ENCODE results near the gene GOSR1. TPM values are rescaled to one million over a fixed set of nuclear protein-coding genes. Genes with fewer than 3 reads are reported as not detected.
"Not testable (repeated sequence)": the region's sequence is repeated elsewhere in the genome, so short reads cannot be mapped to it uniquely, and the experiment has no call there.

The GOSR1 gene
- total RNA-seq, 1 donor from 2014 or later, result 53.2 TPM

DNA sequence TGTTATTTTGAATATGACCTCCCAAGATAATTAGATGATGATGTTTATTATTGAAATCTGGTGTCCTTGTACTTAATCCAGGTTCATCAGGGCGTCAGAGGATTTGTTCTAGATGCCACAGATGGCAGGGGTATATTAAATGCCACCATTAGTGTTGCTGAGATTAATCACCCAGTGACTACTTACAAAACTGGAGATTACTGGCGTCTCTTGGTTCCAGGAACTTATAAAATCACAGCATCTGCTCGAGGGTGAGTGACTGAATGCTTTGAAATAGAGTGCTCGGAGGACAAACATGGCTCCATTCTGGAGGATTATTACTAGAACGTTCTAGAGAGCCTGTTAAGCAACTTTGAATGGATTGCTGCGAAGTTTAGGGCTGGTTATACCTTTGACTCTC, 33.5 kb upstream of the GOSR1 start:
- H3K4me3 Mint-ChIP-seq, result no peak overlapping the region
- H3K27me3 Mint-ChIP-seq, result no peaks in the 10 kb centered on the region
- H3K4me1 Mint-ChIP-seq (ENCODE audit: unreplicated experiment), result no peaks in the 10 kb centered on the region
- TF ChIP-seq, protein P1, sequence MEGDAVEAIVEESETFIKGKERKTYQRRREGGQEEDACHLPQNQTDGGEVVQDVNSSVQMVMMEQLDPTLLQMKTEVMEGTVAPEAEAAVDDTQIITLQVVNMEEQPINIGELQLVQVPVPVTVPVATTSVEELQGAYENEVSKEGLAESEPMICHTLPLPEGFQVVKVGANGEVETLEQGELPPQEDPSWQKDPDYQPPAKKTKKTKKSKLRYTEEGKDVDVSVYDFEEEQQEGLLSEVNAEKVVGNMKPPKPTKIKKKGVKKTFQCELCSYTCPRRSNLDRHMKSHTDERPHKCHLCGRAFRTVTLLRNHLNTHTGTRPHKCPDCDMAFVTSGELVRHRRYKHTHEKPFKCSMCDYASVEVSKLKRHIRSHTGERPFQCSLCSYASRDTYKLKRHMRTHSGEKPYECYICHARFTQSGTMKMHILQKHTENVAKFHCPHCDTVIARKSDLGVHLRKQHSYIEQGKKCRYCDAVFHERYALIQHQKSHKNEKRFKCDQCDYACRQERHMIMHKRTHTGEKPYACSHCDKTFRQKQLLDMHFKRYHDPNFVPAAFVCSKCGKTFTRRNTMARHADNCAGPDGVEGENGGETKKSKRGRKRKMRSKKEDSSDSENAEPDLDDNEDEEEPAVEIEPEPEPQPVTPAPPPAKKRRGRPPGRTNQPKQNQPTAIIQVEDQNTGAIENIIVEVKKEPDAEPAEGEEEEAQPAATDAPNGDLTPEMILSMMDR (conservative IDR thresholded peaks at IDR 0.05), result no peak
- DNase-seq (ENCODE audit: extremely low spot score, unreplicated experiment), result no peak
- H3K9me3 Mint-ChIP-seq, result no peaks in the 10 kb centered on the region
- H3K27ac Mint-ChIP-seq, result no peak overlapping the region
- peaks cover 29% of the 10 kb centered on the region for H3K36me3 Mint-ChIP-seq

DNA sequence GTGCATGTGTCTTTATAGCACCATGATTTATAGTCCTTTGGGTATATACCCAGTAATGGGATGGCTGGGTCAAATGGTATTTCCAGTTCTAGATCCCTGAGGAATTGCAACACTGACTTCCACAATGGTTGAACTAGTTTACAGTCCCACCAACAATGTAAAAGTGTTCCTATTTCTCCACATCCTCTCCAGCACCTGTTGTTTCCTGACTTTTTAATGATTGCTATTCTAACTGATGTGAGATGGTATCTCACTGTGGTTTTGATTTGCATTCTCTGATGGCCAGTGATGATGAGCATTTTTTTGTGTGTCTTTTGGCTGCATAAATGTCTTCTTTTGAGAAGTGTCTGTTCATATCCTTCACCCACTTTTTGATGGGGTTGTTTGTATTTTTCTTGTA, 30.6 kb upstream of the GOSR1 start:
- not testable (repeated sequence) for H3K9me3 Mint-ChIP-seq; H3K27ac Mint-ChIP-seq; H3K27me3 Mint-ChIP-seq; H3K4me1 Mint-ChIP-seq (ENCODE audit: unreplicated experiment); H3K4me3 Mint-ChIP-seq; DNase-seq (ENCODE audit: extremely low spot score, unreplicated experiment)
- peaks cover 38% of the 10 kb centered on the region for H3K36me3 Mint-ChIP-seq

DNA sequence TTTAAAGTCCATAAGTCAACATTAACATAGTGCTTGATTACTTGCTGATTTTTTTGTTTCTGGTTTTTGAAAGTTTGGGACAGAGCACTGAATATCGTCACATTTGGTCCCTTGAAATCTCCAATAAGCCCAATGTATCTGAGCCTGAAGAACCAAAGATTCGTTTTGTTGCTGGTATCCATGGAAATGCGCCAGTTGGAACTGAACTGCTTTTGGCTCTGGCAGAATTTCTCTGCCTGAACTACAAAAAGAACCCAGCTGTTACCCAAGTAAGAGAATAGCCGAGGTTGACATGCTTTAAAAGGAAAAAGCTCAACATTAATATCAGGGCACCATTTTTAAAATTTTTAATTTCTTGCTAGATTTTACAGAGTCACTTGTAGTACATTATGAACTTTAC, 27.7 kb upstream of the GOSR1 start:
- TF ChIP-seq, protein P1 (conservative IDR thresholded peaks at IDR 0.05), result no peak
- Mint-ChIP-seq H3K27me3 (no peaks in the 10 kb centered on the region), H3K27ac (no peak overlapping the region), H3K36me3 (peaks cover 42% of the 10 kb centered on the region), H3K4me1 (ENCODE audit: unreplicated experiment) (no peaks in the 10 kb centered on the region), H3K4me3 (no peak overlapping the region), H3K9me3 (no peaks in the 10 kb centered on the region)
- no peak for DNase-seq (ENCODE audit: extremely low spot score, unreplicated experiment)

DNA sequence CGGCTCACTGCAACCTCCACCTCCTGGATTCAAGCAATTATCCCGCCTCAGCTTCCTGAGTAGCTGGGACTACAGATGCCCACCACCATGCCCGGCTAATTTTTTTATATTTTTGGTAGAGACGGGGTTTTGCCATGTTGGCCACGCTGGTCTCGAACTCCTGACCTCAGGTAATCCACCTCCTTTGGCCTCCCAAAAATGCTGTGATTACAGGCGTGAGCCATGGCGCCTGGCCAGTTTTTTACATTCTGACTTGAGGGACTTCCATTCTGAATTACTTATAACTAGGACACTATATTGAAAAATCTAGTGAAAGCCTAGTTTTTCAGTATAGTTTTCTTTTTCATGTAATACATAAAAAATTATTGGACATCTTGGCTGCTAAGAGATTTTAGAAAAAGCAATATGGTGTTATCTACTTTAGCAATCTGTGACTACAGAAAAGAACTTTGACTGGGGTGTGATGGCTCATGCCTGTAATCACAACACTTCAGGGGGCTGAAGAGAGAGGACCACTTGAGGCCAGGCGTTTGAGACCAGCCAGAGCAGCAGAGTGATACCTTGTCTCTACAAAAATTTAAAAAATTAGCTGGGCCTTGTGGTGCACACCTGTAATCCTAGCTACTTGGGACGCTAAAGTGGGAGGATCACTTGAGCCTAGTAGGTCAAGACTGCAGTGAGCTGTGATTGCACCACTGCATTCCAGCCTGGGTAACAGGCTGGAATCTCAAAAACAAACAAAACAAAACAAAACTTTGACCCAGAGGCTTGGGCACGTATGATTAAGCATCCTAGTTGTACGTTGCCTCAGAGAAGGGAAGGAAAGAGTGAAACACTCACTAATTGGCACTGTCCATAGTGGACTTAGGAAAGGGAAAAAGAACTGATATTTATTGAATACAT, 26.8 kb upstream of the GOSR1 start:
- Mint-ChIP-seq H3K27ac (no peak overlapping the region), H3K27me3 (no peaks in the 10 kb centered on the region), H3K36me3 (peaks cover 45% of the 10 kb centered on the region), H3K4me3 (no peak overlapping the region), H3K4me1 (ENCODE audit: unreplicated experiment) (no peaks in the 10 kb centered on the region), H3K9me3 (no peaks in the 10 kb centered on the region)
- DNase-seq (ENCODE audit: extremely low spot score, unreplicated experiment), result no peak
- TF ChIP-seq, protein P1 (conservative IDR thresholded peaks at IDR 0.05), result no peak

DNA sequence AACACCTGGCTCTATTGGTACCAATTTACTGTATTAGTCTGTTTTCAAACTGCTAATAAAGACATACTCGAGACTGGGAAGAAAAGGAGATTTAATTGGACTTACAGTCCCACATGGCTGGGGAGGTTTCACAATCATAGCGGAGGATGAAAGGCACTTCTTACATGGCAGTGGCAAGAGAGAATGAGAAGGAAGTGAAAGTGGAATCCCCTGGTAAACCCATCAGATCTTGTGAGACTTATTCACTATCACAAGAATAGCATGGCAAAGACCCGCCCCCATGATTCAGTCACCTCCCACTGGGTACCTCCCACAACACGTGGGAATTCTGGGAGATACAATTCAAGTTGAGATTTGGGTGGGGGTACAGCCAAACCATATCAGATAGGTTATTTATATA, 22.6 kb upstream of the GOSR1 start:
- Mint-ChIP-seq H3K27me3 (no peaks in the 10 kb centered on the region), H3K4me3 (no peak overlapping the region), H3K9me3 (no peaks in the 10 kb centered on the region), H3K27ac (no peak overlapping the region), H3K36me3 (peaks cover 43% of the 10 kb centered on the region), H3K4me1 (ENCODE audit: unreplicated experiment) (no peaks in the 10 kb centered on the region)
- TF ChIP-seq, protein P1 (conservative IDR thresholded peaks at IDR 0.05), result no peak
- DNase-seq (ENCODE audit: extremely low spot score, unreplicated experiment), result no peak

DNA sequence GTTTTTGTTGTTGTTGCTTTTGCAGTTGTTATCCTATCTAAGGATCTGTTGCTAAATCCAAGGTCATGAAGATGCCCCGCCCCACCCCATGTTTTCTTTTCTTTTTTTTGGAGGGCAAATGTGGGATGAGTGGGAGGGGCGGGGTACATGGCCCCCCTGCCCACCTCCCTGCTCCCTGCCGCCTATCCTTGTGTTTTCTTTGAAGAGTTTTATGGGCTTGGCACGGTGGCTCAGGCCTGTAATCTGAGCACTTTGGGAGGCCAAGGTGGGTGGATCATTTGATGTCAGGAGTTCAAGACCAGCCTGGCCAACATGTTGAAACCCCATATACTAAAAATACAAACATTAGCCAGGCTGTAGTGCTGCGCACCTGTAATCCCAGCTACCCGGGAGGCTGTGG, 18.8 kb upstream of the GOSR1 start:
- TF ChIP-seq, protein P1 (conservative IDR thresholded peaks at IDR 0.05), result no peak
- Mint-ChIP-seq H3K9me3 (no peaks in the 10 kb centered on the region), H3K4me1 (ENCODE audit: unreplicated experiment) (no peaks in the 10 kb centered on the region), H3K36me3 (peaks cover 38% of the 10 kb centered on the region), H3K27ac (no peak overlapping the region), H3K27me3 (no peaks in the 10 kb centered on the region), H3K4me3 (no peak overlapping the region)
- no peak for DNase-seq (ENCODE audit: extremely low spot score, unreplicated experiment)

DNA sequence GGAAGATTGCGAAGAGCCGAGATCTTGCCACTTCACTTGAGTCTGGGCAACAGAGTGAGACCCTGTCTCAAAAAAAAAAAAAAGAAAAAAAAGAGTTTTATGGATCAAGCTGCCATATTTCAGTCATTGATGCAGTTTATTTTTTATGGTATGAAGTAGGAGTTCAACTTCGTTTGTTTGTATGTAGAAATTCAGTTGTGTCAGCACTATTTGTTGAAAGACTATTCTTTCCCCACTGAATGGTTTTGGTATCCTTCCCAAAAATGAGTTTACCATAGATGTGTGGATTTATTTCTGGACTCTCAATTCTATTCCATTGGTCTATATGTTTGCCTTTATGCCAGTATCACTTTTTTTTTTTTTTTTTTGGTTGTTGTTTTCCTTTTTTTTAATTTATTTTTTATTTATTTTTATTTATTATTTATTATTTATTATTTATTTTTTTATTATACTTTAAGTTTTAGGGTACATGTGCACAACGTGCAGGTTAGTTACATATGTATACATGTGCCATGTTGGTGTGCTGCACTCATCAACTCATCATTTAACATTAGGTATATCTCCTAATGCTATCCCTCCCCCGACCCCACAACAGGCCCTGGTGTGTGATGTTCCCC, 18.3 kb upstream of the GOSR1 start:
- H3K4me1 Mint-ChIP-seq (ENCODE audit: unreplicated experiment); DNase-seq (ENCODE audit: extremely low spot score, unreplicated experiment); H3K27ac Mint-ChIP-seq; H3K4me3 Mint-ChIP-seq; H3K27me3 Mint-ChIP-seq; H3K9me3 Mint-ChIP-seq: not testable (repeated sequence)
- peaks cover 38% of the 10 kb centered on the region for H3K36me3 Mint-ChIP-seq

Measured in type B pancreatic cell (in vitro differentiated cells).